Neural progenitor cell (in vitro differentiated cells): ENCODE measurements around the gene FMO3. TPM values are rescaled to one million over a fixed set of nuclear protein-coding genes. Genes with fewer than 3 reads are reported as not detected.

Experiments
- DNase-seq: peaks from one replicate; pipeline ENCODE4 v3.0.0-alpha.2; 2016; ENCODE audit warnings: low spot score
- H2AFZ ChIP-seq: fragments of 200-600 bp; sonication (generic); replicated peaks from 2 replicates; pipeline ENCODE4 v1.6.1; 2016; ENCODE audit warnings: antibody characterized with exemption
- H3F3A ChIP-seq: fragments of 200-600 bp; sonication (generic); 2 replicates; pipeline ENCODE4 v1.6.1; 2016; ENCODE audit warnings: antibody characterized with exemption, low read depth
- H3K27ac ChIP-seq: fragments of 200-600 bp; sonication (generic); 2 replicates; pipeline ENCODE4 v1.5.1; 2016; ENCODE audit warnings: mild to moderate bottlenecking
- H3K27me3 ChIP-seq: fragments of 200-600 bp; sonication (generic); 2 replicates; pipeline ENCODE4 v1.6.1; 2016; ENCODE audit warnings: mild to moderate bottlenecking, moderate library complexity
- H3K36me3 ChIP-seq: fragments of 200-600 bp; sonication (generic); 2 replicates; pipeline ENCODE4 v1.5.1; 2016
- H3K4me1 ChIP-seq: fragments of 200-600 bp; sonication (generic); 2 replicates; pipeline ENCODE4 v1.6.1; 2016; ENCODE audit warnings: mixed run types
- H3K4me2 ChIP-seq: fragments of 200-600 bp; sonication (generic); 2 replicates; pipeline ENCODE4 v1.6.1; 2016
- H3K4me3 ChIP-seq: fragments of 200-600 bp; sonication (generic); 2 replicates; pipeline ENCODE4 v1.5.1; 2016
- H3K79me2 ChIP-seq: fragments of 200-600 bp; sonication (generic); 2 replicates; pipeline ENCODE4 v1.6.1; 2016; ENCODE audit warnings: low read depth
- H3K9ac ChIP-seq: fragments of 200-600 bp; sonication (generic); 2 replicates; pipeline ENCODE4 v1.6.1; 2016
- H3K9me3 ChIP-seq: fragments of 200-600 bp; sonication (generic); 2 replicates; pipeline ENCODE4 v1.5.1; 2016; ENCODE audit warnings: low read depth
- H4K20me1 ChIP-seq: fragments of 200-600 bp; sonication (generic); 2 replicates; pipeline ENCODE4 v1.6.1; 2016; ENCODE audit warnings: low read depth
- H3K27ac Mint-ChIP-seq: 3 replicates; pipeline ENCODE4 v1.8.0; 2021; ENCODE audit warnings: mixed read lengths
- H3K27me3 Mint-ChIP-seq: 2 replicates; pipeline ENCODE4 v1.8.0; 2022; ENCODE audit warnings: low read depth, mild to moderate bottlenecking, inconsistent platforms, moderate library complexity, mixed read lengths; ENCODE audit not compliant: insufficient read depth
- H3K36me3 Mint-ChIP-seq: 3 replicates; pipeline ENCODE4 v1.8.0; 2021; ENCODE audit warnings: mixed read lengths
- H3K4me1 Mint-ChIP-seq: 3 replicates; pipeline ENCODE4 v1.8.0; 2021; ENCODE audit warnings: mixed read lengths
- H3K4me3 Mint-ChIP-seq: 3 replicates; pipeline ENCODE4 v1.8.0; 2021; ENCODE audit warnings: mild to moderate bottlenecking, moderate library complexity, mixed read lengths
- H3K9me3 Mint-ChIP-seq: 3 replicates; pipeline ENCODE4 v1.8.0; 2020; ENCODE audit warnings: mixed read lengths
- EZH2 ChIP-seq: fragments of 200-600 bp; sonication (generic); IDR thresholded peaks from 2 replicates; pipeline ENCODE4 v1.6.1; 2017; ENCODE audit warnings: antibody characterized with exemption, mild to moderate bottlenecking, moderate library complexity
- EZH2phosphoT487 ChIP-seq: fragments of 200-600 bp; sonication (generic); IDR thresholded peaks from 2 replicates; pipeline ENCODE4 v1.6.1; 2017; ENCODE audit warnings: antibody characterized with exemption
- total RNA-seq: library from RNA; depleted of rRNA; stranded (reverse); fragments of >200 nt; gene quantifications from 2 replicates; pipeline ENCODE4 v1.2.3, GENCODE V29; 2015; ENCODE audit warnings: low replicate concordance
- TF ChIP-seq, protein P1 (sequence below): fragments of 200-600 bp; sonication (generic); IDR thresholded peaks from 2 replicates; pipeline ENCODE4 v1.5.1; 2017; ENCODE audit warnings: antibody characterized with exemption, mild to moderate bottlenecking

Gene FMO3
- total RNA-seq, 1 donor from 2014 or later: not detected

- Histone ChIP-seq H3K27me3 (no peaks in the 10 kb centered on the region), H3K9ac (no peak overlapping the region), H3K9me3 (peaks cover 4% of the 10 kb centered on the region), H4K20me1 (no peaks in the 10 kb centered on the region), H3F3A (no peaks in the 10 kb centered on the region), H3K4me1 (peaks cover 9% of the 10 kb centered on the region), H3K36me3 (no peaks in the 10 kb centered on the region), H3K4me2 (no peak overlapping the region), H3K4me3 (no peak overlapping the region), H2AFZ (no peak overlapping the region), H3K79me2 (no peaks in the 10 kb centered on the region), H3K27ac (no peak overlapping the region)
- Mint-ChIP-seq H3K4me3 (no peak overlapping the region), H3K27ac (no peak overlapping the region), H3K4me1 (peaks cover 3% of the 10 kb centered on the region), H3K36me3 (no peaks in the 10 kb centered on the region), H3K9me3 (no peaks in the 10 kb centered on the region), H3K27me3 (no peaks in the 10 kb centered on the region)
- TF ChIP-seq EZH2 (no peak), EZH2phosphoT487 (no peak)
- TF ChIP-seq, protein P1, sequence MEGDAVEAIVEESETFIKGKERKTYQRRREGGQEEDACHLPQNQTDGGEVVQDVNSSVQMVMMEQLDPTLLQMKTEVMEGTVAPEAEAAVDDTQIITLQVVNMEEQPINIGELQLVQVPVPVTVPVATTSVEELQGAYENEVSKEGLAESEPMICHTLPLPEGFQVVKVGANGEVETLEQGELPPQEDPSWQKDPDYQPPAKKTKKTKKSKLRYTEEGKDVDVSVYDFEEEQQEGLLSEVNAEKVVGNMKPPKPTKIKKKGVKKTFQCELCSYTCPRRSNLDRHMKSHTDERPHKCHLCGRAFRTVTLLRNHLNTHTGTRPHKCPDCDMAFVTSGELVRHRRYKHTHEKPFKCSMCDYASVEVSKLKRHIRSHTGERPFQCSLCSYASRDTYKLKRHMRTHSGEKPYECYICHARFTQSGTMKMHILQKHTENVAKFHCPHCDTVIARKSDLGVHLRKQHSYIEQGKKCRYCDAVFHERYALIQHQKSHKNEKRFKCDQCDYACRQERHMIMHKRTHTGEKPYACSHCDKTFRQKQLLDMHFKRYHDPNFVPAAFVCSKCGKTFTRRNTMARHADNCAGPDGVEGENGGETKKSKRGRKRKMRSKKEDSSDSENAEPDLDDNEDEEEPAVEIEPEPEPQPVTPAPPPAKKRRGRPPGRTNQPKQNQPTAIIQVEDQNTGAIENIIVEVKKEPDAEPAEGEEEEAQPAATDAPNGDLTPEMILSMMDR: no peak
- no peak for DNase-seq
These were observed 68.4 kb downstream of the FMO3 start for GRCh38 chr1:171159148-171159547.

- peak overlapping the region; percentile 34 for H3K27ac ChIP-seq
- H3K9ac ChIP-seq: no peak overlapping the region
- no peaks in the 10 kb centered on the region for H3K36me3 ChIP-seq
- Mint-ChIP-seq H3K36me3 (no peaks in the 10 kb centered on the region), H3K4me3 (no peak overlapping the region), H3K4me1 (peaks cover 3% of the 10 kb centered on the region), H3K9me3 (no peaks in the 10 kb centered on the region), H3K27ac (no peak overlapping the region), H3K27me3 (no peaks in the 10 kb centered on the region)
- no peaks in the 10 kb centered on the region for H3K79me2 ChIP-seq
- no peak for DNase-seq
- no peak for TF ChIP-seq EZH2phosphoT487
- TF ChIP-seq, protein P1: no peak
- TF ChIP-seq EZH2: no peak
- H2AFZ ChIP-seq: peak overlapping the region; percentile 13
- no peak overlapping the region for H3K4me3 ChIP-seq
- peaks cover 4% of the 10 kb centered on the region for H3K9me3 ChIP-seq
- H4K20me1 ChIP-seq: no peaks in the 10 kb centered on the region
- H3K27me3 ChIP-seq: no peaks in the 10 kb centered on the region
- no peaks in the 10 kb centered on the region for H3F3A ChIP-seq
- peak overlapping the region; percentile 11 for H3K4me2 ChIP-seq
- peaks cover 9% of the 10 kb centered on the region for H3K4me1 ChIP-seq
These were observed 69.5 kb downstream of the FMO3 start for GRCh38 chr1:171160211-171160610.

- Histone ChIP-seq H3K27ac (peak overlapping the region; percentile 34), H3K9ac (no peak overlapping the region), H3K4me2 (no peak overlapping the region), H3K27me3 (no peaks in the 10 kb centered on the region), H3F3A (no peaks in the 10 kb centered on the region), H3K4me1 (peaks cover 9% of the 10 kb centered on the region), H4K20me1 (no peaks in the 10 kb centered on the region), H3K4me3 (no peak overlapping the region), H3K36me3 (no peaks in the 10 kb centered on the region), H3K79me2 (no peaks in the 10 kb centered on the region), H2AFZ (no peak overlapping the region), H3K9me3 (peaks cover 4% of the 10 kb centered on the region)
- peaks cover 3% of the 10 kb centered on the region for H3K4me1 Mint-ChIP-seq
- TF ChIP-seq EZH2 (no peak), EZH2phosphoT487 (no peak)
- TF ChIP-seq, protein P1: no peak
- no peak overlapping the region for H3K4me3 Mint-ChIP-seq
- DNase-seq: no peak
- H3K36me3 Mint-ChIP-seq: no peaks in the 10 kb centered on the region
- no peaks in the 10 kb centered on the region for H3K9me3 Mint-ChIP-seq
- H3K27me3 Mint-ChIP-seq: no peaks in the 10 kb centered on the region
- H3K27ac Mint-ChIP-seq: no peak overlapping the region
These were observed 70.1 kb downstream of the FMO3 start for GRCh38 chr1:171160639-171161354.
